ENCODE data around the gene SLC2A1. TPM values are rescaled to one million over a fixed set of nuclear protein-coding genes. Genes with fewer than 3 reads are reported as not detected.

SLC2A1 gene
- total and polyA plus RNA-seq, 2 of the 13 experiments (the other 11 are each of a cell fraction or from before 2014, with no cell fraction given) = 125 to 423 TPM

DNA sequence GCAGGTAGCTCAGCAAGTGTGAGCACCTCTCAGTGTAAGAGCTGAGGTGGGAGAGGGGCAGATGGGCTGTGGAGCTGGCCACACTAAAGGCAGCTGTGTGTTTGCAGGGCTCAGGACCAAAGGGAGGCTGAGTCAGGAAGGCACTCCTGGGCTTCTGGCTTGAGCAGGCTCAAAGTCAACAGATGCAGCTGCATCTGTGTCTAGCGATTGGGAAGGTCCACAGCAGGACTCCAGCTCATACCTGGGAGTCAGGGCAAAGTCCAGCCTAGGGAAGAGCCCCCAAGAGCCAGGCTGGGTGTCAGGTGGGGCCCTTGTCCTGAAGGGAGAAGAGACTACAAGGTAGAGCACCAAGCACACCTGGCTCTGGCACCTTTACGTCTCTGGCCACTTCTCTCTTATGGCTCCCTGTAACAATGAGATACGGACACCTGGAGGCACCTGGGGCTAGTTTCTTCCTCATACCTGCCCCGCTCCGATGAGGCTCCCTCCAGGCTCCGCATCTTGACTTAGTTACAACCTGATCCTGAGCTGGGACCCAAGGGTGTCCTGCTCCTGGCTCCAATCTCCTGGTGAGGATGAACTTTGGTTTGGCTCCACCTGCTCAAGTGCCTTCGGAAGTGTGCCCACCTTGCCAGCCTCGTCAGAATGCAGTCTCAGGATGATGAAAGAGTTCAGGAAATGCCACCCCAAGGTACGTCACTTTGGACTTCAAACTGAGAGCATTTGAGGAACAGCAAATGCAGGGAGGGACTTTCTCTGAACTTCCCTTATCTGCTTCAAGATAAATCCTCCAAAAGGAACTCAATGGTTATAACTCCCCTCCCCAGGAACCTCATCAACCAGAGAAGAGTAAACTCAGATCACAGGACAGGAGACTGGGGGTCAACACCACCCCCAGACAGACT lies 21.5 kb upstream of the SLC2A1 start:
- POLR2A ChIA-PET = interaction anchor here (0.8 to 3.9 kb wide), 11 partner anchors 11 to 298 kb away, joined by 3 to 18 read pairs (median 4); partner anchors contain the start of genes SLC2A1 and YBX1
- CTCF ChIA-PET (ENCODE audit: low intra/inter-chr PET ratio, low total read pairs) = no interaction called here
- Histone ChIP-seq H4K20me1 (ENCODE audit: insufficient read depth, low read length) (no peaks in the 10 kb centered on the region), H3K4me3 (replicated peaks in 1 of 3; ENCODE audit: insufficient read depth in 1 of 3, low read depth in 2 of 3, low read length in 3 of 3) (peak overlapping the region in 2 of 3 experiments; percentile 16 to 47; a peak in 3 of 6 replicates), H3K4me2 (ENCODE audit: low read depth, low read length) (peak overlapping the region; percentile 69), H3K27me3 (ENCODE audit: control insufficient read depth in 1 of 2, insufficient read depth in 2 of 2, low read length in 2 of 2) (no peaks in the 10 kb centered on the region), H3K79me2 (ENCODE audit: insufficient read depth, low read length) (no peaks in the 10 kb centered on the region), H2AFZ (ENCODE audit: low read length) (no peak overlapping the region), H3K9ac (ENCODE audit: insufficient read depth, low read depth, low read length) (peak overlapping the region; percentile 25; the same call in 1 of the 2 replicates), H3K4me1 (ENCODE audit: insufficient read depth, low read length) (peaks cover 34% of the 10 kb centered on the region), H3K9me3 (ENCODE audit: low read length) (no peaks in the 10 kb centered on the region), H3K27ac (ENCODE audit: extremely low read length, insufficient read depth, low read length) (peak overlapping the region; percentile 29), H3K36me3 (replicated peaks in 1 of 2; ENCODE audit: control insufficient read depth in 1 of 2, insufficient read depth in 2 of 2, low read length in 2 of 2) (no peaks in the 10 kb centered on the region)
- ATAC-seq = peak; percentile 76
- TSS peak; percentile 94 for BruUV-seq (replicated peaks)
- in situ Hi-C loops (cut with HindIII; ENCODE audit: extremely low pct_ligation_motif_present, low pct_unique_long_range_greater_than_20kb) (no loop called here), intact Hi-C loops (cut with micrococcal nuclease; ENCODE audit: unreplicated experiment) (no loop called here)
- 0% methylated on average over 2 of the region's 9 CpGs for WGBS (ENCODE audit: low lambda C conversion rate)
- peak; percentile 64 for FAIRE-seq
- peak; percentile 87 for DNase-seq (ENCODE audit: low spot score)
- TF ChIP-seq ZNF607 (CRISPR knock-in tag; IDR thresholded peaks at IDR 0.05; ENCODE audit: borderline replicate concordance) (no peak), MTF2 (CRISPR knock-in tag; IDR thresholded peaks at IDR 0.05; ENCODE audit: borderline replicate concordance) (no peak), KDM6A (CRISPR knock-in tag; IDR thresholded peaks at IDR 0.05; ENCODE audit: low read depth) (no peak; the same call in 1 of the 2 replicates), POGZ (CRISPR knock-in tag; IDR thresholded peaks at IDR 0.05) (no peak), ELF1 (CRISPR knock-in tag; IDR thresholded peaks at IDR 0.05) (peak; percentile 12; the same call in 1 of the 2 replicates), BRD4 (CRISPR knock-in tag; IDR thresholded peaks at IDR 0.05) (peak; percentile 51; the same call in 1 of the 2 replicates), ZNF441 (CRISPR knock-in tag; IDR thresholded peaks at IDR 0.05; ENCODE audit: borderline replicate concordance) (no peak), TBL1XR1 (IDR thresholded peaks at IDR 0.05; ENCODE audit: borderline replicate concordance, low read length, partially characterized antibody) (no peak), ZBTB7A (CRISPR knock-in tag; IDR thresholded peaks at IDR 0.05) (no peak), ZFP36L1 (CRISPR knock-in tag; IDR thresholded peaks at IDR 0.05) (no peak), ZNF556 (CRISPR knock-in tag; IDR thresholded peaks at IDR 0.05; ENCODE audit: borderline replicate concordance) (no peak), RBM39 (IDR thresholded peaks at IDR 0.05; ENCODE audit: low read depth, low read length, poor library complexity, severe bottlenecking) (no peak), ZNF44 (CRISPR knock-in tag; IDR thresholded peaks at IDR 0.05) (no peak), DNMT1 (CRISPR knock-in tag; IDR thresholded peaks at IDR 0.05) (no peak), ZNF367 (CRISPR knock-in tag; IDR thresholded peaks at IDR 0.05; ENCODE audit: borderline replicate concordance) (no peak)
- TF ChIP-seq, protein P1, sequence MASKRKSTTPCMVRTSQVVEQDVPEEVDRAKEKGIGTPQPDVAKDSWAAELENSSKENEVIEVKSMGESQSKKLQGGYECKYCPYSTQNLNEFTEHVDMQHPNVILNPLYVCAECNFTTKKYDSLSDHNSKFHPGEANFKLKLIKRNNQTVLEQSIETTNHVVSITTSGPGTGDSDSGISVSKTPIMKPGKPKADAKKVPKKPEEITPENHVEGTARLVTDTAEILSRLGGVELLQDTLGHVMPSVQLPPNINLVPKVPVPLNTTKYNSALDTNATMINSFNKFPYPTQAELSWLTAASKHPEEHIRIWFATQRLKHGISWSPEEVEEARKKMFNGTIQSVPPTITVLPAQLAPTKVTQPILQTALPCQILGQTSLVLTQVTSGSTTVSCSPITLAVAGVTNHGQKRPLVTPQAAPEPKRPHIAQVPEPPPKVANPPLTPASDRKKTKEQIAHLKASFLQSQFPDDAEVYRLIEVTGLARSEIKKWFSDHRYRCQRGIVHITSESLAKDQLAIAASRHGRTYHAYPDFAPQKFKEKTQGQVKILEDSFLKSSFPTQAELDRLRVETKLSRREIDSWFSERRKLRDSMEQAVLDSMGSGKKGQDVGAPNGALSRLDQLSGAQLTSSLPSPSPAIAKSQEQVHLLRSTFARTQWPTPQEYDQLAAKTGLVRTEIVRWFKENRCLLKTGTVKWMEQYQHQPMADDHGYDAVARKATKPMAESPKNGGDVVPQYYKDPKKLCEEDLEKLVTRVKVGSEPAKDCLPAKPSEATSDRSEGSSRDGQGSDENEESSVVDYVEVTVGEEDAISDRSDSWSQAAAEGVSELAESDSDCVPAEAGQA (IDR thresholded peaks at IDR 0.05; ENCODE audit: low read depth) = no peak
- TF ChIP-seq, protein P1 (CRISPR knock-in tag; IDR thresholded peaks at IDR 0.05; ENCODE audit: borderline replicate concordance) = no peak
- TF ChIP-seq, protein P2, sequence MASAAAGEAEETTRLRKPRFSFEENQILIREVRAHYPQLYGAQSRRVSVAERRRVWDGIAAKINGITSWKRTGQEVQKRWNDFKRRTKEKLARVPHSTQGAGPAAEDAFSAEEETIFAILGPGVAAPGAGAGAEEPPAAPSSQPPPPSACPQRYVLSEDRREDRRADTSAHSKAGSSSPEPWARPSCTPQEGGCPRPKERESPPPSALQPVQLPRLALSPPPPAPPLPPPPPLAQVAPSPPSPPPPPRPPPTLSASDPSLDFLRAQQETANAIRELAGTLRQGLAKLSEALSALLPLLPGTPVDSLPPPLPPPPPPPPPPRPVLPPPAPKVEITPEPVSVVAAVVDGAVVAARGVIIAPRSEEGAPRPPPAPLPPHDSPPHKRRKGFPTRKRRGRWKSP (CRISPR knock-in tag; IDR thresholded peaks at IDR 0.05) = no peak
